Natural killer cell (primary cell): ENCODE results near the gene SLCO4A1. TPM values are rescaled to one million over a fixed set of nuclear protein-coding genes. Genes with fewer than 3 reads are reported as not detected.
A peak's percentile ranks its signal among the peaks of the same experiment; 100 is the strongest.

Experiments
- ATAC-seq, 3 donors: fragments of 150-1000 bp in 2 of 3; fragments of 200-7000 bp in 1 of 3; cut with Tn5 transposase; 1 replicate in 1 of 3; 2 replicates in 2 of 3; pipeline ENCODE4 v1.10.0; 2021; ENCODE audit warnings: mild to moderate bottlenecking in 2 of 3, moderate library complexity in 2 of 3
- DNase-seq, 2 donors: peaks; one replicate each; pipeline versions ENCODE4 v3.0.0 to v3.0.0-alpha.2; 2013 to 2021; ENCODE audit warnings: mixed read lengths in 1 of 2
- H3K27ac ChIP-seq: one replicate; pipeline ENCODE4 v1.5.1; 2013; ENCODE audit warnings: mild to moderate bottlenecking, low read length
- H3K27me3 ChIP-seq: one replicate; pipeline ENCODE4 v1.6.1; 2013; ENCODE audit warnings: low read length; ENCODE audit not compliant: control insufficient read depth, insufficient read depth
- H3K36me3 ChIP-seq: one replicate; pipeline ENCODE4 v1.6.1; 2013; ENCODE audit warnings: low read length; ENCODE audit not compliant: control insufficient read depth, insufficient read depth
- H3K4me1 ChIP-seq: one replicate; pipeline ENCODE4 v1.6.1; 2013; ENCODE audit warnings: low read length; ENCODE audit not compliant: control insufficient read depth, insufficient read depth
- H3K4me3 ChIP-seq: one replicate; pipeline ENCODE4 v1.5.1; 2013; ENCODE audit warnings: low read length
- H3K9me3 ChIP-seq: one replicate; pipeline ENCODE4 v1.6.1; 2013; ENCODE audit warnings: low read length; ENCODE audit not compliant: control insufficient read depth, insufficient read depth
- H3K27ac Mint-ChIP-seq, 2 donors: one replicate each; pipeline ENCODE4 v1.8.0; 2022; ENCODE audit warnings: mild to moderate bottlenecking in 2 of 2, mixed read lengths in 2 of 2, moderate library complexity in 1 of 2
- H3K27me3 Mint-ChIP-seq, 2 donors: one replicate each; pipeline ENCODE4 v1.8.0; 2022; ENCODE audit warnings: low read depth in 2 of 2, mixed read lengths in 2 of 2
- H3K36me3 Mint-ChIP-seq: one replicate; pipeline ENCODE4 v1.8.0; 2022; ENCODE audit warnings: mixed read lengths
- H3K4me1 Mint-ChIP-seq, 2 donors: one replicate each; pipeline ENCODE4 v1.8.0; 2022; ENCODE audit warnings: mixed read lengths in 2 of 2
- H3K4me3 Mint-ChIP-seq: one replicate; pipeline ENCODE4 v1.8.0; 2022; ENCODE audit warnings: mild to moderate bottlenecking, moderate library complexity, mixed read lengths
- H3K9me3 Mint-ChIP-seq, 2 donors: one replicate each; pipeline ENCODE4 v1.8.0; 2022; ENCODE audit warnings: mixed read lengths in 2 of 2
- CTCF ChIP-seq: fragments of 200-600 bp; IDR thresholded peaks from one replicate; pipeline ENCODE4 v1.8.0; 2022; ENCODE audit warnings: antibody characterized with exemption
- WGBS: methylation state at CpG from one replicate; pipeline ENCODE4 v1.1.7; 2013; ENCODE audit warnings: missing lambda C conversion rate; ENCODE audit not compliant: insufficient coverage; 5-methylcytosine and 5-hydroxymethylcytosine counted together
- intact Hi-C: fragments of 100-400 bp; cut with micrococcal nuclease; formaldehyde crosslinking; loops from one replicate; pipeline ENCODE4 v1.14.2; 2022
- total RNA-seq, 4 donors: library from RNA; stranded (reverse); fragments of 120-200 nt in 1 of 4; gene quantifications; one replicate each; pipeline versions ENCODE4 v1.2.3 to v1.2.4, GENCODE V29; 2013 to 2022

SLCO4A1 gene
- total RNA-seq, 3 donors from 2014 or later (not counting 1 experiment from before 2014, with no cell fraction given), result 0.59 to 1.4 (median 1.1) TPM

- Mint-ChIP-seq H3K4me3 (no peak overlapping the region), H3K27me3 (no peaks in the 10 kb centered on the region), H3K36me3 (no peaks in the 10 kb centered on the region), H3K4me1 (peaks cover 21 to 26% of the 10 kb centered on the region in 2 donors), H3K9me3 (no peaks in the 10 kb centered on the region), H3K27ac (peak overlapping the region in 1 of 2 donors; percentile 17)
- intact Hi-C loops, result no loop called here
- no peak overlapping the region for H3K27ac ChIP-seq
- DNase-seq (no peak), ATAC-seq (no peak)
- H3K4me3 ChIP-seq, result no peak overlapping the region
- H3K9me3 ChIP-seq, result no peaks in the 10 kb centered on the region
- no peaks in the 10 kb centered on the region for H3K36me3 ChIP-seq
- no peak for TF ChIP-seq CTCF
- no peaks in the 10 kb centered on the region for H3K27me3 ChIP-seq
- H3K4me1 ChIP-seq, result peaks cover 30% of the 10 kb centered on the region
- WGBS, result 89% methylated on average over 36 of the region's 36 CpGs
Measured at GRCh38 chr20:62614085-62614960, 28.0 kb upstream of the SLCO4A1 start.

- H3K4me1 ChIP-seq, result peaks cover 30% of the 10 kb centered on the region
- Mint-ChIP-seq H3K27ac (no peak overlapping the region), H3K4me1 (peaks cover 21 to 26% of the 10 kb centered on the region in 2 donors), H3K27me3 (no peaks in the 10 kb centered on the region), H3K4me3 (no peak overlapping the region), H3K9me3 (no peaks in the 10 kb centered on the region), H3K36me3 (no peaks in the 10 kb centered on the region)
- H3K27ac ChIP-seq, result no peak overlapping the region
- H3K36me3 ChIP-seq, result no peaks in the 10 kb centered on the region
- TF ChIP-seq CTCF, result no peak
- H3K4me3 ChIP-seq, result no peak overlapping the region
- DNase-seq (no peak), ATAC-seq (no peak)
- H3K27me3 ChIP-seq, result no peaks in the 10 kb centered on the region
- 93% methylated on average over 34 of the region's 34 CpGs for WGBS
- no peaks in the 10 kb centered on the region for H3K9me3 ChIP-seq
- intact Hi-C loops, result loop anchor here (5.0 kb wide), 2 partner anchors 37 to 177 kb away; no protein-coding TSS in a partner anchor
Measured at GRCh38 chr20:62614961-62615680, 27.2 kb upstream of the SLCO4A1 start.

GRCh38 chr20:62615750-62616251 is 26.5 kb upstream of the SLCO4A1 start:
- over 99% methylated on average over 12 of the region's 12 CpGs for WGBS

More at GRCh38 chr20:62615750-62616251, 26.5 kb upstream of the SLCO4A1 start:
- Mint-ChIP-seq H3K36me3 (no peaks in the 10 kb centered on the region), H3K4me1 (peaks cover 21 to 26% of the 10 kb centered on the region in 2 donors), H3K9me3 (no peaks in the 10 kb centered on the region), H3K4me3 (no peak overlapping the region), H3K27ac (no peak overlapping the region), H3K27me3 (no peaks in the 10 kb centered on the region)
- intact Hi-C loops, result loop anchor here (5.0 kb wide), 2 partner anchors 36 to 176 kb away; no protein-coding TSS in a partner anchor
- peaks cover 30% of the 10 kb centered on the region for H3K4me1 ChIP-seq
- no peaks in the 10 kb centered on the region for H3K27me3 ChIP-seq
- H3K27ac ChIP-seq, result no peak overlapping the region
- no peaks in the 10 kb centered on the region for H3K9me3 ChIP-seq
- TF ChIP-seq CTCF, result no peak
- H3K4me3 ChIP-seq, result no peak overlapping the region
- H3K36me3 ChIP-seq, result no peaks in the 10 kb centered on the region
- DNase-seq, result no peak
- no peak for ATAC-seq
